ENCODE measurements around the gene EIF2S2.

The EIF2S2 gene

DNA sequence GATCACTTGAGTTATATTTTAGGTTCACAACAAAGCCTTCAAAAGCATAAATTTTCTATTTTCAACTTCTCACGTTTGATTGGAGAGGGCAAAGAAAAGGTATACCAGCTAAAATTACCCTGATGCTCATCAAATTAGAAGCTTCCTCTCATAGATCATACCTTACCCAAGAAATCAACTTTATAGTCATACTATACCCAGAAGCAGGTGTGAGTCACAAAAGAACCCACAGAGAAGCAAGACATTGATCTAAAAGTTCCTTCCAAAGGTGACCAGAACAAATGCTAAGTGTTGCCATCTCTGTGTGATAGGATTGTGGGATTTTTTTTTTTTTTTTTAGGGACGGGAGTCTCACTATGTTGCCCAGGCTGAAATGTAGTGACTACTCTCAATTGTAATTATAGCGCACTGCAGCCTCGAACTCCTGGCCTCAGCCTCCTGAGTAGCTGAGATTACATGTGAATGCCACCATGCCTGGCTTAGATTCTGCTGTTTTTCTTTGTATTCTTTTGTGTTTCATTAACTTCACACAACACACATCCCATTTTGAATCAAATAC lies 3.3 kb downstream of the EIF2S2 start:
- H3K27ac ChIP-seq = no peak overlapping the region; the same call in 1 of the 2 replicates
- H3K4me1 ChIP-seq (ENCODE audit: low read depth, poor library complexity, severe bottlenecking) = peaks cover 60% of the 10 kb centered on the region
- H3K9ac ChIP-seq = no peak overlapping the region
- peaks cover 84% of the 10 kb centered on the region for H3K79me2 ChIP-seq (ENCODE audit: insufficient read depth, low read depth)
- H3K4me3 ChIP-seq (IDR thresholded peaks at IDR 0.05; ENCODE audit: insufficient read depth, low read depth, low read length) = no peak overlapping the region
- H3K27me3 ChIP-seq (ENCODE audit: insufficient read depth, low read depth) = no peaks in the 10 kb centered on the region
- no peak for TF ChIP-seq CTCF (conservative IDR thresholded peaks at IDR 0.05; ENCODE audit: low read depth, low read length)
- H2AFZ ChIP-seq (ENCODE audit: low read depth) = no peak overlapping the region
- H3K4me2 ChIP-seq = peak overlapping the region; percentile 75
- peaks cover 27% of the 10 kb centered on the region; the same call in 1 of the 2 replicates for H3K36me3 ChIP-seq (ENCODE audit: insufficient read depth)
- H4K20me1 ChIP-seq (ENCODE audit: insufficient read depth) = peaks cover 38% of the 10 kb centered on the region

DNA sequence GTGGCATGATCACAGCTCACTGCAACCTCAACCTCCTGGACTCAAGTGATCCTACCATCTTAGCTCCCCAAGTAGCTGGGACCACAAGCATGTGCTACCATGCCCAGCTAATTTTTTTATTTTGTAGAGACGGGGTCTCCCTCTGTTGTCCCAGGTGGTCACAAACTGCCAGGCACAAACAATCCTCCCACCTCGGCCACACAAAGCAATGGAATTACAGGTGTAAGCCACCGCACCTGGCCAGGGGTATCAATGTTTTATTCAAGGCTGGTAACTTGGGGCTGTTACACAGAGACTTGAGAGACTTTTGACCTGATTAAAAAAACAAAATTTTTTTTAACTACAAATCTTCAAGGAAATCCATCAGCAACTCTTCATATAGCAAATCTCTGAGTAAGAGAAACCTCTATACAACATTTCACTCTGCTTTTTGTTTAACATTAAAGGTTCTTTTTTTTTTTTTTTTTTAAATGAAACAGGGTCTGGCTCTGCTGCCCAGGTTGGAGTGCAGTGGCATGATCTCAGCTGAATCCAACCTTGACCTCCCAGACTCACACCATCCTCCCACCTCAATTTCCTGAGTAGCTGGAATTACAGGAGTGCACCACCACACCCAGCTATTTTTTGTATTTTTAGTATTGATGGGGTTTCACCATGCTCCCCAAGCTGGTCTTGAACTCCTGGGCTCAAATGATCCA lies 5.9 kb downstream of the EIF2S2 start:
- Histone ChIP-seq H2AFZ (ENCODE audit: low read depth) (no peak overlapping the region), H3K79me2 (ENCODE audit: insufficient read depth, low read depth) (peaks cover 99% of the 10 kb centered on the region), H4K20me1 (ENCODE audit: insufficient read depth) (peaks cover 38% of the 10 kb centered on the region), H3K9ac (no peak overlapping the region), H3K4me1 (ENCODE audit: low read depth, poor library complexity, severe bottlenecking) (peaks cover 57% of the 10 kb centered on the region), H3K27me3 (ENCODE audit: insufficient read depth, low read depth) (no peaks in the 10 kb centered on the region), H3K4me2 (no peak overlapping the region; the same call in 1 of the 2 replicates), H3K27ac (no peak overlapping the region), H3K36me3 (ENCODE audit: insufficient read depth) (peaks cover 33% of the 10 kb centered on the region; the same call in 1 of the 2 replicates), H3K4me3 (IDR thresholded peaks at IDR 0.05; ENCODE audit: insufficient read depth, low read depth, low read length) (no peak overlapping the region)
- no peak for TF ChIP-seq CTCF (conservative IDR thresholded peaks at IDR 0.05; ENCODE audit: low read depth, low read length)

- no peak overlapping the region for H3K27ac ChIP-seq
- peaks cover 42% of the 10 kb centered on the region for H3K4me1 ChIP-seq (ENCODE audit: low read depth, poor library complexity, severe bottlenecking)
- H2AFZ ChIP-seq (ENCODE audit: low read depth) = no peak overlapping the region
- H3K4me2 ChIP-seq = no peak overlapping the region
- peaks cover 96% of the 10 kb centered on the region for H3K79me2 ChIP-seq (ENCODE audit: insufficient read depth, low read depth)
- no peak overlapping the region for H3K4me3 ChIP-seq (IDR thresholded peaks at IDR 0.05; ENCODE audit: insufficient read depth, low read depth, low read length)
- no peak overlapping the region for H3K9ac ChIP-seq
- H4K20me1 ChIP-seq (ENCODE audit: insufficient read depth) = peaks cover 26% of the 10 kb centered on the region; the same call in 1 of the 2 replicates
- H3K36me3 ChIP-seq (ENCODE audit: insufficient read depth) = peaks cover 33% of the 10 kb centered on the region; the same call in 1 of the 2 replicates
- H3K27me3 ChIP-seq (ENCODE audit: insufficient read depth, low read depth) = no peaks in the 10 kb centered on the region
- TF ChIP-seq CTCF (conservative IDR thresholded peaks at IDR 0.05; ENCODE audit: low read depth, low read length) = no peak
Measured at GRCh38 chr20:34104059-34104458, 8.0 kb downstream of the EIF2S2 start.

GRCh38 chr20:34102342-34102741 lies 9.7 kb downstream of the EIF2S2 start:
- Histone ChIP-seq H3K27ac (no peak overlapping the region), H3K27me3 (ENCODE audit: insufficient read depth, low read depth) (no peaks in the 10 kb centered on the region), H4K20me1 (ENCODE audit: insufficient read depth) (peaks cover 12% of the 10 kb centered on the region; the same call in 1 of the 2 replicates), H3K4me1 (ENCODE audit: low read depth, poor library complexity, severe bottlenecking) (peaks cover 25% of the 10 kb centered on the region), H2AFZ (ENCODE audit: low read depth) (no peak overlapping the region), H3K4me3 (IDR thresholded peaks at IDR 0.05; ENCODE audit: insufficient read depth, low read depth, low read length) (no peak overlapping the region), H3K79me2 (ENCODE audit: insufficient read depth, low read depth) (peaks cover 82% of the 10 kb centered on the region), H3K4me2 (no peak overlapping the region), H3K36me3 (ENCODE audit: insufficient read depth) (peaks cover 40% of the 10 kb centered on the region; the same call in 1 of the 2 replicates), H3K9ac (no peak overlapping the region)
- no peak for TF ChIP-seq CTCF (conservative IDR thresholded peaks at IDR 0.05; ENCODE audit: low read depth, low read length)

Measured in KMS-11 (cell line).